ENCODE measurements around the gene NUMB.

DNA sequence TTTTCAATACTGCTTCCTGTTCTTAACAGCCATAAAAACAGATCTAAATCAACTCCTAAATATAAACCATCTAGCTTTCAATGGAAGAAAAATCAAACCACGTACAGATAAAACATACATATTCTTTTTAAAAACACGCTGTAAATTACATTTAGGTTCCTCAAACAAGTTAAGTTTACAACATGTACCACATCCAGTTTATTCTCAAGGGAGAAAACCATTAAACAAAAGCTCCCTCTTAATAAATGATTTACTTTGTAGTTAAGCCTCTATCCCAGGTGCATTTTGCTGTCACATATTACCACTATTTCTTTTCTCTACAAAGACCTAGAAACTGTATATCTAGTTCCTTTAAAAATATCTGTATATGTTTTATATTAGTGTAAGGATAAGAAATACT lies 3.1 kb downstream of the NUMB start:
- TF ChIP-seq, protein P1, sequence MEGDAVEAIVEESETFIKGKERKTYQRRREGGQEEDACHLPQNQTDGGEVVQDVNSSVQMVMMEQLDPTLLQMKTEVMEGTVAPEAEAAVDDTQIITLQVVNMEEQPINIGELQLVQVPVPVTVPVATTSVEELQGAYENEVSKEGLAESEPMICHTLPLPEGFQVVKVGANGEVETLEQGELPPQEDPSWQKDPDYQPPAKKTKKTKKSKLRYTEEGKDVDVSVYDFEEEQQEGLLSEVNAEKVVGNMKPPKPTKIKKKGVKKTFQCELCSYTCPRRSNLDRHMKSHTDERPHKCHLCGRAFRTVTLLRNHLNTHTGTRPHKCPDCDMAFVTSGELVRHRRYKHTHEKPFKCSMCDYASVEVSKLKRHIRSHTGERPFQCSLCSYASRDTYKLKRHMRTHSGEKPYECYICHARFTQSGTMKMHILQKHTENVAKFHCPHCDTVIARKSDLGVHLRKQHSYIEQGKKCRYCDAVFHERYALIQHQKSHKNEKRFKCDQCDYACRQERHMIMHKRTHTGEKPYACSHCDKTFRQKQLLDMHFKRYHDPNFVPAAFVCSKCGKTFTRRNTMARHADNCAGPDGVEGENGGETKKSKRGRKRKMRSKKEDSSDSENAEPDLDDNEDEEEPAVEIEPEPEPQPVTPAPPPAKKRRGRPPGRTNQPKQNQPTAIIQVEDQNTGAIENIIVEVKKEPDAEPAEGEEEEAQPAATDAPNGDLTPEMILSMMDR (conservative IDR thresholded peaks at IDR 0.05; ENCODE audit: low read depth, low read length) = no peak
- TF ChIP-seq EZH2 (IDR thresholded peaks at IDR 0.05; ENCODE audit: low read length, unreplicated experiment) = no peak
